Measurements from ENCODE around the gene IQSEC1. TPM values are rescaled to one million over a fixed set of nuclear protein-coding genes. Genes with fewer than 3 reads are reported as not detected.

IQSEC1 gene
- polyA plus RNA-seq, 3 donors = 17.7 to 61.7 (median 30.3) TPM

GRCh38 chr3:13078163-13078905, 5.1 kb upstream of the IQSEC1 start:
- TF ChIP-seq CTCF (IDR thresholded peaks at IDR 0.05) = no peak
- Histone ChIP-seq H2AFZ (ENCODE audit: insufficient read depth, low read depth, low read length, poor library complexity, severe bottlenecking) (no peak overlapping the region), H3K27ac (ENCODE audit: low read depth in 1 of 2, low read length in 2 of 2) (no peak overlapping the region), H3K79me2 (ENCODE audit: insufficient read depth, low read length) (no peaks in the 10 kb centered on the region), H3K4me1 (ENCODE audit: control insufficient read depth in 1 of 2, insufficient read depth in 2 of 2, low read length in 2 of 2) (peaks cover 24 to 28% of the 10 kb centered on the region in 2 donors), H3K27me3 (ENCODE audit: control insufficient read depth in 2 of 2, insufficient read depth in 2 of 2, low read length in 2 of 2) (peaks cover 9 to 17% of the 10 kb centered on the region in 2 donors), H3K4me3 (replicated peaks in 1 of 3; ENCODE audit: low read depth in 2 of 3, low read length in 3 of 3) (no peak overlapping the region), H4K20me1 (ENCODE audit: insufficient read depth, low read length) (peaks cover 5% of the 10 kb centered on the region), H3K9me3 (replicated peaks in 1 of 2; ENCODE audit: control insufficient read depth in 1 of 2, insufficient read depth in 1 of 2, low read length in 2 of 2) (peaks cover 7 to 9% of the 10 kb centered on the region in 2 donors), H3K4me2 (replicated peaks; ENCODE audit: extremely low read depth, low read length, poor library complexity, severe bottlenecking) (no peak overlapping the region), H3K9ac (ENCODE audit: insufficient read depth, low read length, poor library complexity, severe bottlenecking) (no peak overlapping the region), H3K36me3 (replicated peaks in 1 of 2; ENCODE audit: control insufficient read depth in 1 of 2, insufficient read depth in 2 of 2, low read length in 2 of 2) (no peaks in the 10 kb centered on the region)
- H3K27ac Mint-ChIP-seq = no peak overlapping the region
- WGBS (ENCODE audit: insufficient coverage) = 97% methylated on average over 7 of the region's 12 CpGs
- intact Hi-C loops (cut with micrococcal nuclease) = no loop called here
- H3K4me3 Mint-ChIP-seq = no peak overlapping the region
- H3K4me1 Mint-ChIP-seq = peaks cover 28% of the 10 kb centered on the region
- peaks cover 5 to 13% (median 10%) of the 10 kb centered on the region in 7 donors for H3K9me3 Mint-ChIP-seq
- no peak for DNase-seq
- peaks cover 17 to 41% (median 30%) of the 10 kb centered on the region in 3 donors for H3K27me3 Mint-ChIP-seq (ENCODE audit: low read depth in 3 of 3)
- peaks cover 5 to 7% of the 10 kb centered on the region in 2 donors for H3K36me3 Mint-ChIP-seq

DNA sequence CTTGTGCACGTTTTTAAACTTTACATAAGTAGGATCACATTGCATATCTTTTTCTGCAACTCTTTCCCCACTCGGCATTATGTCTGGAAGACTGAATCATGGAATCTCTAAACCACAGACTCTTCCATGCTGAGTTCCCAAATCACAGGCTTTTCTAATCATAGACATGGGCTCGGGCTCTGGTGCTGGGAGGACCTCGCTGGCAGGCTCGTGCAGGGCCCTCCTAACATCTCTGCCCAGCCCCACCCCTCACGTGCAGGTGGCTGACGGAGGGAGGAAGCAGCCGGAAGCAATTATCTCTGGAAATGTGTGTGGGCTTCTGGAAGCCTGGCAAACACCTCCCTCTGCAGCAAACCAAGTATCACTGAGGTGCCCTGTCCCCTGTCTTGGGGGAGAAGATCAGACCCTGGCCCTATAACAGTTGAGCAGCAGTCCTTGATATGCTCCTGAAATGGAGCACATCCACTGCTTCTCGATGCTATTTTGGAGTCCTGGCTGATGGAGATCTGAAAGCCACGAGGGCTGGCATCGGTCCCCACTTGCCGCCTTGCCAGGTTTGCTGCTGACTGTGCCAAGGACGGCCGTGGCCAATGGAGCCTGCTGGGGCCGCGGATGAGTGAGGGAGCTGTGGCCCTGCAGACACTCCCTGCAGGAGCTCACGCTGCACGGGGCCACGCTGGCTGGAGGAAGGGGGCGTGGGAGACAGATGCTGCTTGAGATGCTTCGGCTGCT, 4.4 kb upstream of the IQSEC1 start:
- Mint-ChIP-seq H3K27me3 (ENCODE audit: low read depth in 3 of 3) (peaks cover 21 to 48% (median 36%) of the 10 kb centered on the region in 3 donors), H3K4me1 (peaks cover 31% of the 10 kb centered on the region), H3K27ac (no peak overlapping the region), H3K36me3 (peaks cover 7% of the 10 kb centered on the region in 2 donors), H3K9me3 (peaks cover 5 to 17% (median 11%) of the 10 kb centered on the region in 7 donors), H3K4me3 (no peak overlapping the region)
- Histone ChIP-seq H3K9ac (ENCODE audit: insufficient read depth, low read length, poor library complexity, severe bottlenecking) (no peak overlapping the region), H3K36me3 (replicated peaks in 1 of 2; ENCODE audit: control insufficient read depth in 1 of 2, insufficient read depth in 2 of 2, low read length in 2 of 2) (no peaks in the 10 kb centered on the region), H3K27ac (ENCODE audit: low read depth in 1 of 2, low read length in 2 of 2) (no peak overlapping the region), H3K27me3 (ENCODE audit: control insufficient read depth in 2 of 2, insufficient read depth in 2 of 2, low read length in 2 of 2) (peaks cover 13 to 24% of the 10 kb centered on the region in 2 donors), H3K4me3 (replicated peaks in 1 of 3; ENCODE audit: low read depth in 2 of 3, low read length in 3 of 3) (no peak overlapping the region), H3K4me2 (replicated peaks; ENCODE audit: extremely low read depth, low read length, poor library complexity, severe bottlenecking) (no peak overlapping the region), H2AFZ (ENCODE audit: insufficient read depth, low read depth, low read length, poor library complexity, severe bottlenecking) (no peak overlapping the region), H3K9me3 (replicated peaks in 1 of 2; ENCODE audit: control insufficient read depth in 1 of 2, insufficient read depth in 1 of 2, low read length in 2 of 2) (peaks cover 7 to 9% of the 10 kb centered on the region in 2 donors), H3K79me2 (ENCODE audit: insufficient read depth, low read length) (no peaks in the 10 kb centered on the region), H4K20me1 (ENCODE audit: insufficient read depth, low read length) (peaks cover 5% of the 10 kb centered on the region), H3K4me1 (ENCODE audit: control insufficient read depth in 1 of 2, insufficient read depth in 2 of 2, low read length in 2 of 2) (peaks cover 24 to 33% of the 10 kb centered on the region in 2 donors)
- intact Hi-C loops (cut with micrococcal nuclease) = no loop called here
- WGBS (ENCODE audit: insufficient coverage) = 90% methylated on average over 16 of the region's 21 CpGs
- TF ChIP-seq CTCF (IDR thresholded peaks at IDR 0.05) = no peak
- DNase-seq = no peak
